HL-60/S4 treated with retinoic acid at 250 ng/mL for 4 days and 3 days (cell line): Measurements from ENCODE around the gene PGK2.

Experiments used
- in situ Hi-C: fragments of 300-500 bp; cut with MboI; formaldehyde crosslinking; loops from 2 replicates; pipeline ENCODE4 v1.7.0; 2022; ENCODE audit warnings: low sequenced_read_pairs

PGK2 gene

DNA sequence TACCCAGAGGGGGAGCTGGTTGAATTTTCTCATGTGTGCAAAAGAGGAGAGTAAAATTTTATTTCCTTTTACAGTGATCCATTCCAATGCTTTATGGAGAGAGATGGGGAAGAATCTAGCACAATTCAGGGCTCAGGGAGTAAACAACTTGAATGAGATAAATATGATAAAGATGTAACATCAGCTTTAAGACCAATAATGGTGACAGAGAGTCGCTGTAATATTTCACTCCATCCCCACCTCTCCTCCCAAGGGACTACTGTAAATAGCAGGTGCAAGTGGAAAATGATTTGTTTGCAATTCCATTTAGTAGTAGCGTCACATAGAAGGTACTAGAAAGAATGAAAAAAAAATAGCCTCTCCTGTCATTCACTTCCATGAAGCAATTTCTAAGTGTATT is 47.7 kb downstream of the PGK2 start:
- in situ Hi-C loops: no loop called here

DNA sequence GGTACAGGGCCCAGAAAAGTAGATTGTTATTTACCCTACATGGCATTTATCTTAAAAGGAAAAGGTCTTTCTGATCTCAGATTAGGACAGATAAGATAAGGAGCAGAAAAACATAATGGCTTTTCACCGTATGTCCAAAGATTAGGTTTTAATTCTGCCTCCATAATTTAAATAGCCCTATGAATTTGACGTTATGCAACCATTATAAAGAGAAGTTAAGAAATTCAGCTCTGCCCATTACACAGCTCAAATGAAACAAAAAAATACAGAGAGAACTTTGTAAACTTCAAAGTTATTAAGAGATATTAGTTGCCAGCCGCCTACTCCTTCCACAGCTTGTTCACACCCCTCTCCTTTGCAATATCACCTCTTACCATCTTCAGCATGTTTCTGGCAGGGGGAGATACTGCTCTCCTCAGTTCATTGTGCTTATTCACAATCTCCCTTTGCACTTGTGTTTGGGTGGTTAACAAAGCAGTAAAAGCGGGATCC is 51.0 kb downstream of the PGK2 start:
- in situ Hi-C loops: no loop called here
